SIG-M5 (cell line): Measurements from ENCODE around the gene ANKMY1.

Experiments
- DNase-seq: peaks from one replicate; lab custom pipeline; 2025; lab: John Stamatoyannopoulos, UW

Gene ANKMY1

DNA sequence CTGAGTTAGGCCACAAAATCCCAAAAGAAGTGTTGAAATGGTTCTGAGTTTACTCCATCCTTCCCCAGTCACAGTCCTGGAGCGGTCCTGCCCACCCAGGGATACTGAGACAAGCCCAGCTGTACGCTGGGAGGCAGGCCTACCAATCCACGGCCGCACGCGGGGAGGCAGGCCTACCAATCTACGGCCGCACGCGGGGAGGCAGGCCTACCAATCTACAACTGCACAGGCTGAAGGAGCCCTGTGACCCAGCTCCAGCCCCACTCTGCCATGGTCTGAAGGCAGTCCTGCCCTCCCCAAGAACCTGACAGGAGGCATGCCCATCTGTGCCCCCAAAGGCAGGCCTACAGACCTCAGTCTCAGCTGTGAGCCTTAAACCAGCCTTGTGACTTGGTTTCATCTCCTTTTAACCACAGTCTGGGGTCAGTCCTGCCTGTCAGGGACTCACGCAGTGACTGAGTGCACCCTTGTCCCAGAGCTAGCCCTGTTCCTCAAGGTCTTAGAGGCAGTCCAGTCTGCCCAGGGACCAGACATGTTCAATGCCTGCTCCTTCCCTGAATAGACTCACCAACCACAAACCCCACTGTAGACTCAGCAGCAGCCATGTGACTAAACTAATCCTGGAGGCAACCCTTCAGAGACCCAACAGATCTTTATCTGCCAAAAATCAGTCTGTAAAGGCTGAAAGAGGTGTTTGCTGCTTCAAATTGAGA, 85.6 kb downstream of the ANKMY1 start:
- no peak for DNase-seq

DNA sequence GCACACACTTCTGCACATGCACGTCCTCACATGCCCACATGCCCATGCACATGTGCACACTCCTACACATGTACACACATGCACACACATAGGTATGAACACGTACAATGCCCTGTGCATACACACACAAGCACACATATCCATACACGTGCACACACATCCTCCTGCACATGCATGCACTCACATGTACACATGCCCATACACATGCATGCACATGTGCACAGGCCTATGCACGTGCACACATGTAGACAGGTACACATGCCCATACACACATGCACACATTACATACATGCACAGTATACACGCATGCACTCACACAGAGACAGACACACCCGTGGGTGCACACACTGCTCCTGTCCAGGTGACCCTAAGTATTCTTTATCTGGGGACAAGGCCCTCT, 88.0 kb downstream of the ANKMY1 start:
- no peak for DNase-seq

DNA sequence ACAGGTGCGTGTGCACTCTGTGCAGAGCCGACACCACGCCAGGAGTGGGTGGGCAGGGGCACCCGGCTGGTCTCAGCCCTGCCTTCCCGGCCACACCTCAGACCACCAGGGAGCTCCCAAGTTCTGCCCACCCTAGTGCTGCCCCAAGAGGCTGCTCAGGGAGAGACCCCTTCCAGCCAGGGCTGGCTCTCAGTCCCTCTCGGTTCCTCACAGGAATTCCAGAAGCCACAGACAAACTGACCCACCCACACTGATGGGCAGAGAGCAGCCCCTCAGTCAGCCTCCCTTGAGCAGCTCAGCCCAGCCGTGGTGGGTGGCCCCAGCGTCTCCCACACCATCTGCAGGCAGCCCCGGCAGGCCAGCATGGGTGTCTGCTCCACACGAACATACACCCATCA, 88.5 kb downstream of the ANKMY1 start:
- no peak for DNase-seq

DNA sequence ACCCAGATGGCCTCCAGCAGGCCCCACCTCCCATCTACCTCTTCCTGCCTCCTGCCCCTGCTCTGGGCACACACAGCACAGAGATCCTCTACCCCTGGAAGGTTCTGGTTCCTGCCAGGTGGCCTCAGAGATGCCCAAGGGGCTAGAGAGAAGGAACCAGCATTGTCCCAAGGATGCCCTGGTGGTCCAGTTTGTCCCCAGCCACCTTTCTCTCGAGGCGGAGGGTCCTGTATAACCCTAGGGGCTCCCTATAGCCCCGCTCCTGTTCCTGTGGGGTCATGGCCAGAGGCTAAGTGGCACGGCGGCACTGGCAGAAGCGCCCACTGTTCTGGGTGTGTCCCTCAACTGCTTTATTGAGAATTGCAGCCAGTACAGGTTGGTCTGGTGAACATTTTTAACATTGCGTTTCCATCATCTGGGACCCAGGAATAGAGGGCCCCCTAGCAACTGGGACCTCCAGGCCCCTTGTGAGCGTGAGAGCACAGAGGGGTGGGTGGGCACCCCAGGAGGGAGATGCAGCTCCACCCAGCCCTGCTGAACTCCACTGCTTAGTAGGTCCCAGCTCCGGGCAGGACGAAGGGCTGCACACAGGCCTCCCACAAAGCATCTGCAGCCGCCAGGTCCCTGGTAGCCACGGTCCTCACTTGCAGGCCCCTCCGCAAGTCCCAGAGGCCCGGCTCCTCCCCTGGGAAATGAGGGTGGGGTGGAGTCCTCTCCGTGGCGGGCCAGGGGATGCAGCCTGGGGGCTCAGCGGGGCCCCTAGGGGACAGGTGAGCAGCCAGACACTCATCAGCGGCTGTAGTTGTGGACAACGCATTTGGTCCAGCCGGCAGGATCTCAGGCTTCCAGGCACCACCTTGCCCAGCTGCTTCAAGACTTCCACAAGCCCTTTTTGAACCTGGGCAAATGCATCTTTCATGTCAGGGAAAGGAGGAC, 89.2 kb downstream of the ANKMY1 start:
- DNase-seq, result no peak

DNA sequence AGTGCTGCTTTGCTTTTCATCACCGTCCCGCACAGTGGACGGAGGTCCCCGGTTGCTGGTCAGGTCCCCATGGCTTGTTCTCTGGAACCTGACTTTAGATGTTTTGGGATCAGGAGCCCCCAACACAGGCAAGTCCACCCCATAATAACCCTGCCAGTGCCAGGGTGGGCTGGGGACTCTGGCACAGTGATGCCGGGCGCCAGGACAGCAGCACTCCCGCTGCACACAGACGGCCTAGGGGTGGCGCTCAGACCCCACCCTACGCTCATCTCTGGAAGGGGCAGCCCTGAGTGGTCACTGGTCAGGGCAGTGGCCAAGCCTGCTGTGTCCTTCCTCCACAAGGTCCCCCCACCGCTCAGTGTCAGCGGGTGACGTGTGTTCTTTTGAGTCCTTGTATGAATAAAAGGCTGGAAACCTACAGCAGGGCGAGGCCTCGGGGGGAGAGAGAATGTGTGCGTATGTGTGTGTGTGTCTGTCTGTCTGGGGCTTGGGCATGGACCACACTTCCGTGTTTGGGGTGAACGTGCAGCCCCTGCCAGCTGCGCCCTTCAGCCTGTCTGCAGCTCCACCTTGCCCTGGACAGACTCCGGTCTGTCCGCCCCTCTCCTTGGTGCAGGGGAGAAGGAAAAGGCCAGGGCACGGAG, 90.0 kb downstream of the ANKMY1 start:
- no peak for DNase-seq

DNA sequence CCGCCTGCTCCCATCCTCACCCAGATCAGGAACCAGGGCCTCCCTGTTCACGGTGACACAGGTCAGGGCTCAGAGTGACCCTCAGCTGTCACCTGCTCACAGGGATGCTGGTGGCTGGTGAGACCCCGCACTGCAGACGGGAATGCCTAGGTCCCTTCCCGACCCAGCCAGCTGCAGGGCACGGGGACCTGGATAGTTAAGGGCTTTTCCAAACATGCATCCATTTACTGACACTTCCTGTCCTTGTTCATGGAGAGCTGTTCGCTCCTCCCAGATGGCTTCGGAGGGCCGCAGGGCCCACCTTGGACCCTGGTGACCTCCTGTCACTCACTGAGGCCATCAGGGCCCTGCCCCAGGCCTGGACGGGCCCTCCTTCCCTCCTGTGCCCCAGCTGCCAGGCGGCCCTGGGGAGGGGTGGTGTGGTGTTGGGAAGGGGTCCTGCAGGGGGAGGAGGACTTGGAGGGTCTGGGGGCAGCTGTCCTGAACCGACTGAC, 90.6 kb downstream of the ANKMY1 start:
- DNase-seq, result no peak

DNA sequence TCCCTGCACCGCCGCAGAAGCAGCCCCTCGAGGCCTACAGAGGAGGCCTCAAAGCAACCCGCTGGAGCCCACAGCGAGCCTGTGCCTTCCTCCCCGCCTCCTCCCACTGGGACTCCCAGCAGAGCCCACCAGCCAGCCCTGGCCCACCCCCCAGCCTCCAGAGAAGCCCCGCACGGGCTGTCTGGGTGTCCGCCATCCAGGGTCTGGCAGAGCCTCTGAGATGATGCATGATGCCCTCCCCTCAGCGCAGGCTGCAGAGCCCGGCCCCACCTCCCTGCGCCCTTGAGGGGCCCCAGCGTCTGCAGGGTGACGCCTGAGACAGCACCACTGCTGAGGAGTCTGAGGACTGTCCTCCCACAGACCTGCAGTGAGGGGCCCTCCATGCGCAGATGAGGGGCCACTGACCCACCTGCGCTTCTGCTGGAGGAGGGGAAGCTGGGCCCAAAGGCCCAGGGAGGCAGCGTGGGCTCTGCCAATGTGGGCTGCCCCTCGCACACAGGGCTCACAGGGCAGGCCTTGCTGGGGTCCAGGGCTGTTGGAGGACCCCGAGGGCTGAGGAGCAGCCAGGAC, 91.1 kb downstream of the ANKMY1 start:
- no peak for DNase-seq

DNA sequence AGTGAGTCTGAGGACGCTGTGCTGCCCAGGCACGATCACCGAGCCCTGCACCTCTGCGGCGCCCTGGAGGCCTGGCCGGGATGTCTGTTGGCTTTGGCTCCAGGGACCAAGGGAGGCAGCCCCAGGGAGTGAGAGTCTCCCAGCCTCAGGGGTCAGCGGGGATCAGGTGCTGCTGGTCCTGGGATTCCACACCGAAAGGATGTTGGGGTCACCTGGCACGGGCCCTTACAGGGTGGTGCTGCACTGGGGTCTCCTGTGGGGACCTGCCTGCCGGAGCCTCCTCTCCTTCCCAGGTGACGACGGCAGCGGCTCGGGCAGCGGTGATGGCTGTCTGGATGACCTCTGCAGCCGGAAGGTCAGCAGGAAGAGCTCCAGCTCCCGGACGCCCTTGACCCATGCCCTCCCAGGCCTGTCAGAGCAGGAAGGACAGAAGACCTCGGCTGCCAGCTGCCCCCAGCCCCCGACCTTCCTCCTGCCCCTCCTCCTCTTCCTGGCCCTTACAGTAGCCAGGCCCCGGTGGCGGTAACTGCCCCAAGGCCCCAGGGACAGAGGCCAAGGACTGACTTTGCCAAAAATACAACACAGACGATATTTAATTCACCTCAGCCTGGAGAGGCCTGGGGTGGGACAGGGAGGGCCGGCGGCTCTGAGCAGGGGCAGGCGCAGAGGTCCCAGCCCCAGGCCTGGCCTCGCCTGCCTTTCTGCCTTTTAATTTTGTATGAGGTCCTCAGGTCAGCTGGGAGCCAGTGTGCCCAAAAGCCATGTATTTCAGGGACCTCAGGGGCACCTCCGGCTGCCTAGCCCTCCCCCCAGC, 91.8 kb downstream of the ANKMY1 start:
- no peak for DNase-seq

DNA sequence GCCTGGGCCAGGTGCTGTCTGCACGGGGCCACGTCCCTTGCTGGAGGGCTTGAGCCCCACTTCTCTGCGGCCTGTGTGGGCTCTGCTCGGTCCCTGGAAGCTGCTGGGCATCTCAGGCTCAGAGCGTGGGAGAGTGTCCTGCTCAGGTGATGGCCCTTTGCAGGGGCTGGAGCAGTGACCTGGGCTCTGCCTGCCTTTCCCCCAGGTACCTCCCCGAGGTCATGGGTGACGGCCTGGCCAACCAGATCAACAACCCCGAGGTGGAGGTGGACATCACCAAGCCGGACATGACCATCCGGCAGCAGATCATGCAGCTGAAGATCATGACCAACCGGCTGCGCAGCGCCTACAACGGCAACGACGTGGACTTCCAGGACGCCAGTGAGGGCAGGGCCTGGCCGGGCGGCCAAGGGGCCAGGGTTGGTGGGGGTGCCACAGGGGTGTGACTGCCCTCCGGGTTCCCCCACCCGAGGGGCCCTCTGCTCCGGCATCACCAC, 92.5 kb downstream of the ANKMY1 start:
- DNase-seq, result no peak

DNA sequence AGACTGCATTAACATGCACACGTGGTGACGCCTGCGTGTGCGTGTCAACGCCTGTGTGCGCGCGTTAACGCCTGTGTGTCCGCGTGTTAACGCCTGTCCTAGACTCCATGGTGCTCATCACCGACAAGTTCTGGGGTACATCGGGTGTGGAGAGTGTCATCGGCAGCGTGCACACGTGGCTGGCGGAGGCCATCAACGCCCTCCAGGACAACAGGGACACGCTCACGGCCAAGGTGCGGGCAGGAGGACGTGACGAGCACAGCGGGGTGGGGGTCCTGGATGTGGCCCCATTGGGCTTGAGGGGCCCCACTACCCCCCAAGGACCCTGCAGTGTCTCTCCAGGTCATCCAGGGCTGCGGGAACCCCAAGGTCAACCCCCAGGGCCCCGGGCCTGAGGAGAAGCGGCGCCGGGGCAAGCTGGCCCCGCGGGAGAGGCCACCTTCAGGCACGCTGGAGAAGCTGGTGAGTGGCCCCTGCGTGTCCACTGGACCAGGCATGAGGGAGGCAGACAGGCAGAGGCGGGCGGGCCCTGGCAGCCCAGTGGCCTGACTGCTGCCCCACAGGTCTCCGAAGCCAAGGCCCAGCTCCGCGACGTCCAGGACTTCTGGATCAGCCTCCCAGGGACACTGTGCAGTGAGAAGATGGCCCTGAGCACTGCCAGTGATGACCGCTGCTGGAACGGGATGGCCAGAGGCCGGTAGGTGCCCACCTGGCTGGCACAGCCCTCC, 93.1 kb downstream of the ANKMY1 start:
- no peak for DNase-seq

DNA sequence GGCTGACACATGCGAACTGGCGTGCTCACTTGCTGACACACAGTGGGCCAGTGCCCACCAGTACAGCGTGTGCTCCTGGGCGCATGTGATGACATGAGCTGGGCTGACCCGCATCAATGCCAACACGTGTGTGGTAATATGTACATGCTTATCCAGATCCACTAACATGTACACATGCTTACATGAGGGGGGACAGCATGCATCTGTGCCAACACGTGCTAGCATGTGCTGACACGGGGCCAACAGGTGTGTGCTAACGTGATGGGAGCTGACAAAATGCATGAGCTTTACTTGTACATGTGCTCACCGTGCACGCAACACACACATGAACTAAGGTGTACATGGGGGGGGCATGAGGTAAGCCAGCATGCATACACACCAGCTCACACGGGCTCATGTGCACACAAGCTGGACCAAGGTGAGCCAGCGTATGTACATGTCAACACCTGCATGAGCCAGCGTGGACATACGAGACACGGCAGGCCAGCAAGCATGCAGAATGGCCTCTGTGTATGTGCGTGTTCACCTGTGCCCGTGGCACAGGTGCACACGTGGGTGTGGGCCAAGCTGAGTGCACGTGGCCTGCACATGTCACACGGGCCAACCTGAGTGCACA, 93.8 kb downstream of the ANKMY1 start:
- no peak for DNase-seq

DNA sequence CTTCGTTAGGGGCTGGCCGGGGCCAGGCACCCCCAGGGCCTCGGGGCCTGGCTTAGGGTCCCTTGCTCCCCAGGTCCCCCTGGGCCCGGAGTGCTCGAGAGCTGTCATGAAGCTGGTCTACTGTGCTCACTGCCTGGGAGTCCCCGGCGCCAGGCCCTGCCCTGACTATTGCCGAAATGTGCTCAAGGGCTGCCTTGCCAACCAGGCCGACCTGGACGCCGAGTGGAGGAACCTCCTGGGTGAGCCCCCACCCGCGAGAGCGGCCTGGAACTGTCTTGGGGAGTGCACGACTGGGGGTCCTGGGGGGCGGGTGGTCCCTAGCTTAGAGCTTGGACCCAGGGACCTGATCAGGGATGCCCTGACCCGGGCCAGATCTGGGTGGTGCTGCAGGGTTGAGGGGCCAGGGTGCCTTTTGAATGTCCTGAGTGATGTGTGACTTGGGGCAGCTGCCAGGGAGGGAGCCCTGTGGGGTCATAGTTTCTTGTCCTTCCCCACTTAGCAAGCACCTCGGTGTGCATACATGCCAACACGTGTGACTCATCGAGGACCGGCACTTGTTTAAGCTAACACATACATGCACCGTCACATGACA, 94.4 kb downstream of the ANKMY1 start:
- DNase-seq, result no peak

DNA sequence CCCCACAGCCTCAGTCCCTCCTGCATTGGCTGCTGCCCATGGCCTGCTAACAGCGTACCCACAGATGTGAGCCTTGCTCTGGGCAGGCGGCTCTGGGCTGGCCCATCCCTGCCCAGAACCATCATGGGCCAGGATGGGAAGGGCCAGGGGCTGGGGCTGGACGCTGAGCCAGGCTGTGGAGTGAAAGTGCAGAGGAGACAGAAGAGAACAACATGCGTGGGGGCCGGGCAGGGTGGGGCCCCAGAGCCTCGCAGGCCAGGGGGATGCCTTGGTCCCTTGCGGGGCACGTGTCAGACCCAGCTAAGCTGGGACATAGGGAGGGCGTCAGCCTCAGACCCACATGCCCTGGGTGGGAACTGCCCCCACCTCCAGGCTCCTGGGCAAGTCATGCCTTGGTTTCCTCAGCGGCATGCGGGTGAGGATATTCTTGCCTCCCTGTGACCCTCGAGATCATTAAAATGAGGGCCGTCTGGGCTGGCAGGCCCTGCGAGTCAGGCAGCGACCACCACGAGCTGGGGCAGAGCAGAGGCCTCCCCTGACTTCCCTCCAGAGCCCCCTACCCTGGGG, 95.0 kb downstream of the ANKMY1 start:
- DNase-seq, result no peak

DNA sequence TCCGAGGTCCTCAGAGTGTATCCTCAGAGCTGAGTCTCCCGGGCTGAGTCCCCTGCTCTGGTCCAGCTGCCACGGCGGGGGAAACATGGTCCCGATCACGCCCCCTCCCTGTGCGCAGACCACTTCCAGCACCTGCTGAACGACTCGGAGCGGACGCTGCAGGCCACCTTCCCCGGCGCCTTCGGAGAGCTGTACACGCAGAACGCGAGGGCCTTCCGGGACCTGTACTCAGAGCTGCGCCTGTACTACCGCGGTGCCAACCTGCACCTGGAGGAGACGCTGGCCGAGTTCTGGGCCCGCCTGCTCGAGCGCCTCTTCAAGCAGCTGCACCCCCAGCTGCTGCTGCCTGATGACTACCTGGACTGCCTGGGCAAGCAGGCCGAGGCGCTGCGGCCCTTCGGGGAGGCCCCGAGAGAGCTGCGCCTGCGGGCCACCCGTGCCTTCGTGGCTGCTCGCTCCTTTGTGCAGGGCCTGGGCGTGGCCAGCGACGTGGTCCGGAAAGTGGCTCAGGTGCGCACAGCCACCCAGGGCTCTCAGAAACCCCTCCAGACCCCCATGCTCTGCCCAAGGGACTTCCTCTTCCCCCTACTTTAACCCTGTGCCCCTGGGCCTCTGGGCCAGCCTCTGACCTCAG, 95.6 kb downstream of the ANKMY1 start:
- no peak for DNase-seq

DNA sequence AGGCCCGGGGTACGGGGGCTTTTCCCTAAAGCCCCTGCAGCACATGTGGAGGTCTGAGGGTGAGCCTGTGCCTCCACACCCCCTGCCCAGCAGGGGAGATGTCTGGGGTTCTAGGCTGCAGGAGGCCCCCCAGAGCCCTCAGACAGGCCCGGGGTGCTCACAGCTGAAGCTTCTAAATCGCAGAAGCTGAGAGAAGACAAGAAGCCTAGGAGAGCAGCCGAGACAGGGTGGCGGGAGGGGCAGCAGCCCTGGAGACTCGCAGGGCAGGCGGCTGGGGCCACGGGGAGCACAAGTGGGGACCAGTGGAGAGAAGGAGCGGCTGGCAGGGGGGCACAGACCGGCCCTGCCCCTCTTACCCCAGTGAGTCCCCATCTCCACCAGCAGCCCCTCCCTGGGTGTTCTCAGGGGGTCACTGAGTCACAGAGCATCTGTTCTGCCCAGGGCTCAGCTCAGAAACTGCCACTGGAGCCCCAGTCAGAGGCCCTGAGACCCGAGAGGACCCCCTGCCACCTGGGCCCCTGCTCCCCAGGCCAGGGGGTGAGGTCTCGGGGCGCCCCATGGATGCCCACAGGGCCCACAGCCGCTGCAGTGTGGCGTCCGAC, 96.2 kb downstream of the ANKMY1 start:
- no peak for DNase-seq

DNA sequence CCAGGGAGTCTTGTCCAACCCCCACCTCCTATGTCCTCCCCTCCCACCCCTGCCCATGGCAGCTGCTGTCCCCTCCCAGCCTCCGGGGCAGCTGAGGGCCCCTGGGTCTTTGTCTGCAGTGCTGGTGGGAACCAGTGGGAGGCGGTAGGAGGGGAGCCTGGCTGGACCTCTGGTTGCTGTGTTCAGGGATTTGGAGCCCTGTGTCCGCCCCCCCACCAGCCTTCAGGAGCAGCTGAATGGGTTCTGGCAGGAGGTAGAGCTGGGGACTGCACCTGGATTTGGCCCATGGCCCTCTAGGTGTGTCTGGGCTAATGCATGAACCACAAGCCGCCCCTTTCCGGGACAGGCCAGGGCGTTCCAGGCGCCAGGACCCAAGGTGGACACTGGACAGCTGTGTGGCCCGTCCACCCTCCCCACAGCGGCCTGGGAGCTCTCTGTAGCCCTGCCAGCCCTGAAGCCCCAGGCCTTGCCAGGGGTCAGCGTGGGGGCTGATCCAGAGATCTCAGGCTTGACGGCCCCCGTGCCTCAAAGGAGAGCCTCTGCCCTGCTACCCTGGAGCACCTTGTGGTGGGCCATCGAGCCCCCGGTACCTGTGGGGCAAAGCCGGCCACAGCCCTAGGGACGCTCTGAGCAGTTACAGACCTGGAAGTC, 96.9 kb downstream of the ANKMY1 start:
- no peak for DNase-seq

DNA sequence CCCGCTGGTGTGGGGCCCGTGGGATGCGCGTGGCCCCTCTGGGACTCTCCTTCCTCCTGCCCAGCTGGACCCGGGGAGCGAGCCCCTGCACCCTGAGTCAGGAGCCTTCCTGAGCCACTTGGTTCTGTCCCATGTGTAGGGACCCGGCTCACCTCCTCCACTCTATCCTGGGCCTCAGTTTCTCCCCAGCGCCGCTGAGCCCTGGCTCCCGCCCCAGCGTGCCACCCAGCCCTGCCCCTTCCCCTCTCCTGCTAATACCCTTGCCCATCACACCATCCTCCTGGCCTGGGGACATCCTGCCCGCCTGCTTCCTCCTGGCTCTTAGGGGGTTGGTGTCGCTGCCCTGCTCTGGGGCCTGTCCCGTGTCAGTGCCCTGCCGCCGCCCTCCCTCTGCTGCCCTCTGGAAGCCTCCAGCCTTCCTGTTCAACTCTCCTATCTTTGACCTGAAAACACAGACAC, 97.5 kb downstream of the ANKMY1 start:
- no peak for DNase-seq
